Endothelial cell of umbilical vein (primary cell): Measurements from ENCODE around the gene SLC13A5. TPM values are rescaled to one million over a fixed set of nuclear protein-coding genes. Genes with fewer than 3 reads are reported as not detected.

ENCODE experiments used
- BruUV-seq: library from RNA; stranded (reverse); fragments of 400-500 nt; replicated peaks from 2 replicates; lab custom pipeline; 2021; lab: Mats Ljungman, UMichigan
- CTCF ChIA-PET: fragments of 300-600, 350-600 bp; sonication (Branson Sonifier 250); formaldehyde crosslinking; loops from one replicate; lab custom pipeline; 2021; ENCODE audit warnings: antibody characterized with exemption, inconsistent platforms; lab: Charles Lee
- POLR2A ChIA-PET: fragments of 300-600, 350-600 bp; sonication (Branson Sonifier 250); formaldehyde crosslinking; loops from one replicate; lab custom pipeline; 2021; ENCODE audit warnings: antibody characterized with exemption, inconsistent platforms; lab: Charles Lee
- DNase-seq: peaks from one replicate; pipeline ENCODE4 v3.0.0-alpha.2; 2011; ENCODE audit warnings: low read depth, low spot score
- FAIRE-seq: peaks from 2 replicates; lab custom pipeline; 2011; peaks lifted over from hg19 to GRCh38; lab: Jason Lieb, UNC
- H2AFZ ChIP-seq: 2 replicates; pipeline ENCODE4 v1.6.0; 2012; ENCODE audit warnings: low read depth, low read length, control low read depth, inconsistent platforms
- H3K27ac ChIP-seq: 2 replicates; pipeline ENCODE4 v1.5.1; 2011; ENCODE audit warnings: low read depth, mild to moderate bottlenecking, control low read depth, low read length, moderate library complexity; ENCODE audit not compliant: insufficient read depth
- H3K27me3 ChIP-seq, 2 experiments: 2 replicates each; pipeline versions ENCODE4 v1.6.0 to v1.6.1; 2011; ENCODE audit warnings: low read length in 2 of 2, mixed read lengths in 1 of 2; ENCODE audit not compliant: control insufficient read depth in 2 of 2, insufficient read depth in 2 of 2
- H3K36me3 ChIP-seq, 2 experiments: 2 replicates in 1 of 2; 3 replicates in 1 of 2; pipeline ENCODE4 v1.5.1; 2011; ENCODE audit warnings: low read length in 2 of 2, mild to moderate bottlenecking in 1 of 2, moderate library complexity in 1 of 2; ENCODE audit not compliant: control insufficient read depth in 2 of 2, insufficient read depth in 2 of 2; ENCODE audit errors: extremely low read depth in 1 of 2
- H3K4me1 ChIP-seq: 3 replicates; pipeline ENCODE4 v1.5.1; 2011; ENCODE audit warnings: mild to moderate bottlenecking, low read length; ENCODE audit not compliant: control insufficient read depth, insufficient read depth; ENCODE audit errors: extremely low read depth
- H3K4me2 ChIP-seq: 2 replicates; pipeline ENCODE4 v1.6.1; 2011; ENCODE audit warnings: low read length, control low read depth, mixed read lengths; ENCODE audit not compliant: insufficient read depth
- H3K4me3 ChIP-seq, 3 experiments: fragments of 200-600 bp in 1 of 3; sonication (generic), shearing (Covaris generic) in 1 of 3; replicated peaks in 1 of 3; 2 replicates each; pipeline ENCODE4 v1.5.1; 2011 to 2016; ENCODE audit warnings: control low read depth in 3 of 3, low read length in 3 of 3, mild to moderate bottlenecking in 2 of 3, inconsistent platforms in 1 of 3, low read depth in 1 of 3, moderate library complexity in 1 of 3; ENCODE audit not compliant: insufficient read depth in 1 of 3
- H3K79me2 ChIP-seq: 2 replicates; pipeline ENCODE4 v1.6.0; 2012; ENCODE audit warnings: low read length, inconsistent platforms; ENCODE audit not compliant: control insufficient read depth, insufficient read depth
- H3K9ac ChIP-seq: replicated peaks from 2 replicates; pipeline ENCODE3; 2011; ENCODE audit warnings: low read length, control low read depth; ENCODE audit not compliant: insufficient read depth; ENCODE audit errors: extremely low read depth
- H3K9me1 ChIP-seq: replicated peaks from 3 replicates; pipeline ENCODE4 v1.6.0; 2011; ENCODE audit warnings: mild to moderate bottlenecking, low read length; ENCODE audit not compliant: control insufficient read depth, insufficient read depth; ENCODE audit errors: extremely low read depth
- H3K9me3 ChIP-seq: replicated peaks from 2 replicates; pipeline ENCODE4 v1.5.1; 2012; ENCODE audit warnings: low read length, inconsistent platforms; ENCODE audit not compliant: control insufficient read depth, insufficient read depth
- H4K20me1 ChIP-seq: replicated peaks from 2 replicates; pipeline ENCODE3; 2011; ENCODE audit warnings: mild to moderate bottlenecking, low read length; ENCODE audit not compliant: control insufficient read depth, insufficient read depth; ENCODE audit errors: extremely low read depth
- EZH2 ChIP-seq: IDR thresholded peaks from 2 replicates; pipeline ENCODE4 v1.6.1; 2012; ENCODE audit warnings: borderline replicate concordance, low read depth, mild to moderate bottlenecking, moderate library complexity, low read length, inconsistent platforms; ENCODE audit not compliant: severe bottlenecking
- FOS ChIP-seq: IDR thresholded peaks from 2 replicates; pipeline ENCODE4 v1.6.1; 2011; ENCODE audit warnings: mild to moderate bottlenecking, low read length, moderate library complexity, borderline replicate concordance; ENCODE audit not compliant: insufficient read depth
- GATA2 ChIP-seq: IDR thresholded peaks from 2 replicates; pipeline ENCODE4 v1.7.0; 2011; ENCODE audit warnings: low read depth, mild to moderate bottlenecking, moderate library complexity, mixed read lengths, low read length; ENCODE audit not compliant: insufficient read length, insufficient read depth
- JUN ChIP-seq: IDR thresholded peaks from 2 replicates; pipeline ENCODE4 v1.6.1; 2011; ENCODE audit warnings: borderline replicate concordance, low read depth; ENCODE audit not compliant: insufficient read length, insufficient read depth
- POLR2AphosphoS5 ChIP-seq: IDR thresholded peaks from 2 replicates; pipeline ENCODE4 v1.6.1; 2012; ENCODE audit warnings: low read depth, mild to moderate bottlenecking, control low read depth, low read length, moderate library complexity; ENCODE audit not compliant: insufficient read depth
- dilution Hi-C: fragments of 300-500 bp; cut with MboI; formaldehyde crosslinking; loops from one replicate; pipeline ENCODE4 v1.15.0; 2019; ENCODE audit warnings: low sequenced_read_pairs; ENCODE audit not compliant: extremely low pct_ligation_motif_present
- intact Hi-C: fragments of 100-400 bp; cut with micrococcal nuclease; formaldehyde crosslinking; loops from one replicate; pipeline ENCODE4 v1.10.0; 2022
- polyA plus RNA-seq, 4 experiments: library from polyadenylated mRNA; depleted of rRNA in 3 of 4; stranded (reverse) in 3 of 4; unstranded in 1 of 4; fragments of >200 nt; gene quantifications; 2 replicates each; pipeline versions ENCODE4 v1.2.1 to v1.2.3, GENCODE V29; 2011 to 2012; ENCODE audit warnings: missing spikeins in 1 of 4
- total RNA-seq: library from RNA; stranded (reverse); gene quantifications from 2 replicates; pipeline ENCODE4 v1.2.3, GENCODE V29; 2021
- TF ChIP-seq, protein P1 (sequence below): IDR thresholded peaks from 2 replicates; pipeline ENCODE4 v1.6.1; 2011; ENCODE audit not compliant: insufficient read depth, insufficient read length
- TF ChIP-seq, protein P2 (sequence below), 2 donors: IDR thresholded peaks; 1 replicate in 1 of 2; 2 replicates in 1 of 2; pipeline ENCODE4 v1.5.1; 2011; ENCODE audit warnings: low read length in 2 of 2, mild to moderate bottlenecking in 2 of 2, moderate library complexity in 2 of 2, control low read depth in 1 of 2, inconsistent platforms in 1 of 2, low read depth in 1 of 2; ENCODE audit not compliant: insufficient read depth in 1 of 2; ENCODE audit errors: extremely low read depth in 1 of 2

SLC13A5 gene
- total and polyA plus RNA-seq, 2 donors (not counting 3 experiments of a cell fraction or from before 2014, with no cell fraction given) = 0.03 TPM; not detected in 1

DNA sequence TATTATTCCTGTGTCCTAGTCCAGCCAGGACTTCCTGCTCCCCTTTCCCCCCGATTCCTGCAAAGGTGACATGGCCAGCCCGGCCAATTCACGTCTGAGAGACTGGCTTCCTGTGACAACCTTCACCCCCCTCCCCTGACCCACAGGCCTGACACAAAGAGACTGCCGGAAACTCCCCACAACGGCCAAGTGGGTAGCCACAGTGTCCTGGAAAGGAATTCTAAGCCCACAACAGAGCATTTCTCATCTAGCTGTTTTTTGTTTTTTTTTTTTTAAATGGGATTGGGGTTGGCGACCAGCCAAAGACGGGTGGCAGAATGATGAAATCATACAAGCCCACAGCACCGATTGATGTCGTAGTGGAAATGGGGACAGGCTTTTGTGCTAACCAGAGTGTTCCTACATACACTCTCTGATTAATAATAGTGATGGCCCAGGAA is 39.9 kb upstream of the SLC13A5 start:
- no TSS peak for BruUV-seq
- peak; percentile 26 for TF ChIP-seq FOS
- no peak for TF ChIP-seq EZH2
- no peak for TF ChIP-seq GATA2
- TF ChIP-seq, protein P1, sequence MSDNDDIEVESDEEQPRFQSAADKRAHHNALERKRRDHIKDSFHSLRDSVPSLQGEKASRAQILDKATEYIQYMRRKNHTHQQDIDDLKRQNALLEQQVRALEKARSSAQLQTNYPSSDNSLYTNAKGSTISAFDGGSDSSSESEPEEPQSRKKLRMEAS = no peak
- TF ChIP-seq, protein P2, sequence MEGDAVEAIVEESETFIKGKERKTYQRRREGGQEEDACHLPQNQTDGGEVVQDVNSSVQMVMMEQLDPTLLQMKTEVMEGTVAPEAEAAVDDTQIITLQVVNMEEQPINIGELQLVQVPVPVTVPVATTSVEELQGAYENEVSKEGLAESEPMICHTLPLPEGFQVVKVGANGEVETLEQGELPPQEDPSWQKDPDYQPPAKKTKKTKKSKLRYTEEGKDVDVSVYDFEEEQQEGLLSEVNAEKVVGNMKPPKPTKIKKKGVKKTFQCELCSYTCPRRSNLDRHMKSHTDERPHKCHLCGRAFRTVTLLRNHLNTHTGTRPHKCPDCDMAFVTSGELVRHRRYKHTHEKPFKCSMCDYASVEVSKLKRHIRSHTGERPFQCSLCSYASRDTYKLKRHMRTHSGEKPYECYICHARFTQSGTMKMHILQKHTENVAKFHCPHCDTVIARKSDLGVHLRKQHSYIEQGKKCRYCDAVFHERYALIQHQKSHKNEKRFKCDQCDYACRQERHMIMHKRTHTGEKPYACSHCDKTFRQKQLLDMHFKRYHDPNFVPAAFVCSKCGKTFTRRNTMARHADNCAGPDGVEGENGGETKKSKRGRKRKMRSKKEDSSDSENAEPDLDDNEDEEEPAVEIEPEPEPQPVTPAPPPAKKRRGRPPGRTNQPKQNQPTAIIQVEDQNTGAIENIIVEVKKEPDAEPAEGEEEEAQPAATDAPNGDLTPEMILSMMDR (IDR thresholded peaks at IDR 0.05; ENCODE audit: extremely low read depth in 1 of 2, insufficient read depth in 1 of 2, low read depth in 1 of 2, low read length in 2 of 2) = no peak
- TF ChIP-seq POLR2AphosphoS5 = peak; percentile 39
- TF ChIP-seq JUN = no peak
- Histone ChIP-seq H3K4me2 (peak overlapping the region; percentile 65), H4K20me1 (no peaks in the 10 kb centered on the region), H3K27me3 (no peaks in the 10 kb centered on the region), H3K27ac (peak overlapping the region; percentile 96), H3K9me1 (no peaks in the 10 kb centered on the region), H3K36me3 (no peaks in the 10 kb centered on the region), H3K9ac (peak overlapping the region; percentile 77), H2AFZ (no peak overlapping the region), H3K4me1 (peaks cover 36% of the 10 kb centered on the region), H3K9me3 (no peaks in the 10 kb centered on the region), H3K79me2 (no peaks in the 10 kb centered on the region), H3K4me3 (peak overlapping the region in 1 of 3 experiments; percentile 13)
- FAIRE-seq (peak; percentile 82), DNase-seq (peak; percentile 87)
- dilution Hi-C loops (no loop called here), intact Hi-C loops (loop anchor here (1.0 to 2.0 kb wide), 4 partner anchors 33 to 270 kb away; partner anchors contain the start of genes BCL6B, C17orf100, MED31 and RNASEK)
- ChIA-PET POLR2A (no interaction called here), CTCF (interaction anchor here (1.0 to 5.8 kb wide), 2 partner anchors 19 to 90 kb away, joined by 3 to 81 read pairs; no protein-coding TSS in a partner anchor)
